GM12878 (cell line): ENCODE measurements around the gene TMEM196. TPM values are rescaled to one million over a fixed set of nuclear protein-coding genes. Genes with fewer than 3 reads are reported as not detected.

Source experiments
- BMI1 ChIP-seq: fragments of 450-650 bp; IDR thresholded peaks from 2 replicates; pipeline ENCODE4 v1.6.1; 2016; ENCODE audit warnings: mild to moderate bottlenecking, moderate library complexity, borderline replicate concordance
- ETV6 ChIP-seq, 2 experiments: fragments of 450-650 bp in 1 of 2; IDR thresholded peaks in 1 of 2; conservative IDR thresholded peaks in 1 of 2; 2 replicates each; pipeline ENCODE4 v1.6.1; 2014; ENCODE audit warnings: antibody characterized with exemption in 1 of 2, borderline replicate concordance in 1 of 2, low read depth in 1 of 2, mild to moderate bottlenecking in 1 of 2, moderate library complexity in 1 of 2
- JUND ChIP-seq: IDR thresholded peaks from 2 replicates; pipeline ENCODE4 v1.6.1; 2012; ENCODE audit warnings: low read depth, mild to moderate bottlenecking, low read length, improper control_type of control experiment, moderate library complexity
- NR2C2 ChIP-seq: IDR thresholded peaks from 2 replicates; pipeline ENCODE4 v1.6.1; 2011; ENCODE audit warnings: borderline replicate concordance, low read depth; ENCODE audit not compliant: control insufficient read depth, insufficient read length
- STAT3 ChIP-seq: IDR thresholded peaks from 2 replicates; pipeline ENCODE4 v1.6.1; 2011; ENCODE audit warnings: low read depth, low read length, improper control_type of control experiment
- microRNA-seq: library from miRNA; unstranded; fragments of <30 nt; microRNA quantifications from one replicate; pipeline ENCODE4, GENCODE V29; 2018
- polyA plus RNA-seq, 11 experiments: library from polyadenylated mRNA; depleted of rRNA in 4 of 11; unstranded in 6 of 11; stranded (reverse) in 5 of 11; fragments of >200 nt; fragmentation: Nextera tagmentation in 4 of 11; fragmentation: Illumina TruSeq in 1 of 11; extraction: Ambion mirVana in 4 of 11; extraction: Trizol in 1 of 11; gene quantifications; 1 replicate in 1 of 11; 2 replicates in 10 of 11; pipeline versions ENCODE4 v1.2.1 to v1.2.3, GENCODE V29; 2011 to 2016; ENCODE audit warnings: inconsistent platforms in 2 of 11, missing spikeins in 2 of 11, low read depth in 1 of 11
- small RNA-seq: library from RNA; depleted of rRNA; stranded (forward); fragments of <200 nt; gene quantifications from one replicate; pipeline ENCODE3, GENCODE V24; 2014
- total RNA-seq, 4 experiments: library from RNA; depleted of rRNA in 3 of 4; stranded (reverse); fragments of >200 nt in 3 of 4; fragmentation: Illumina TruSeq in 1 of 4; extraction: Trizol in 1 of 4; gene quantifications; 2 replicates each; pipeline versions ENCODE4 v1.2.1 to v1.2.3, GENCODE V29; 2013 to 2021

The TMEM196 gene
- total and polyA plus RNA-seq, 10 of the 15 experiments (the other 5 are each of a cell fraction or from before 2014, with no cell fraction given) = 0.04 TPM; not detected in 9

- TF ChIP-seq ETV6 (conservative IDR thresholded peaks at IDR 0.05 in 1 of 2, IDR thresholded peaks at IDR 0.05 in 1 of 2; ENCODE audit: borderline replicate concordance in 1 of 2, low read depth in 1 of 2) (no peak), JUND (no peak), STAT3 (no peak), NR2C2 (no peak), BMI1 (no peak)
These were observed 102.6 kb downstream of the TMEM196 start (continued) for GRCh38 chr7:19670806-19671205.

Small RNA genes within 50 kb of the gene (microRNA-seq; reads per million reads assigned to microRNA genes)
- gene MIR3146 = 1.9 reads per million, percentile 3 among the genes with 10 or more reads in this experiment

Small RNA genes within 50 kb of the gene (small RNA-seq; reads per million reads assigned to genes)
- not detected for gene MIR3146

Other genes starting within 250 kb of the TMEM196 start
- 27.8 and 34.4 TPM in 2 replicates for gene POLR1F, start 64.6 kb downstream of the TMEM196 start, total RNA-seq (2014; rRNA removed)
- gene POLR1F, start 64.6 kb downstream of the TMEM196 start, total RNA-seq (2014; rRNA removed; fragmentation: Illumina TruSeq; extraction: Trizol) = 29.9 and 31.4 TPM in 2 replicates
- gene POLR1F, start 64.6 kb downstream of the TMEM196 start, total RNA-seq (2021) = 22.5 and 23.3 TPM in 2 replicates
- 27.7 and 43.7 TPM in 2 replicates for gene POLR1F, start 64.6 kb downstream of the TMEM196 start, polyA plus RNA-seq (2011; rRNA removed)
- gene POLR1F, start 64.6 kb downstream of the TMEM196 start, polyA plus RNA-seq (2014; fragmentation: Illumina TruSeq; extraction: Trizol) = 28.0 and 36.9 TPM in 2 replicates
- gene POLR1F, start 64.6 kb downstream of the TMEM196 start, polyA plus RNA-seq (2014; fragmentation: Nextera tagmentation; extraction: Ambion mirVana) = 100 to 1,000 TPM in 1 of 2 experiments, 10 to 100 TPM in 1; 95.3 to 129 TPM
- 16.9 and 17.0 TPM in 2 replicates for gene POLR1F, start 64.6 kb downstream of the TMEM196 start, polyA plus RNA-seq (2014; rRNA removed)
- 10 to 100 TPM; 47.9 to 54.2 TPM for gene POLR1F, start 64.6 kb downstream of the TMEM196 start, polyA plus RNA-seq (2016; fragmentation: Nextera tagmentation; extraction: Ambion mirVana)